ENCODE data around the gene DLG2. TPM values are rescaled to one million over a fixed set of nuclear protein-coding genes. Genes with fewer than 3 reads are reported as not detected.

The DLG2 gene
- total RNA-seq, 1 donor from 2014 or later = 0.17 TPM

DNA sequence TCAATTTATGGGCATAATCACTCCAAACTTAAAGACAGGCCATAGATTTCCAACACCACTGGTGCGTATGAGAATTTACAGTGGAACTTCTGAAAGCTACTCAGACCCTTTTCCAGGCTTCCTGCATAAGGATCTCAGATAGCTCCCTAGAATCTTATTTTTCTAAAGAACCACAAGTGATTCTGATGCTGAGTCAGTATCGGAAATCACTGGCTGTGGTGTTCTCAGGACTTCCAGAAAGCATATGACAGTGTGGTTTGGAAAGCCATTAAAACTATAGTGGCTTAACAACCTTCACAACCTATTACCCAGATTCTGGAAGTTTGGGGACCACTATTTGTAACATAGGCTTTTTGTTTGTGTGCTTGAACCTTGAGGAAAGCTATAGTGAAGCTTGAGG lies 756.0 kb downstream of the DLG2 start:
- DNase-seq (ENCODE audit: low read depth) = no peak
- no peak overlapping the region for H3K4me3 ChIP-seq (ENCODE audit: low read depth, low read length)
- no peak for TF ChIP-seq CTCF (conservative IDR thresholded peaks at IDR 0.05; ENCODE audit: low read depth, low read length)

DNA sequence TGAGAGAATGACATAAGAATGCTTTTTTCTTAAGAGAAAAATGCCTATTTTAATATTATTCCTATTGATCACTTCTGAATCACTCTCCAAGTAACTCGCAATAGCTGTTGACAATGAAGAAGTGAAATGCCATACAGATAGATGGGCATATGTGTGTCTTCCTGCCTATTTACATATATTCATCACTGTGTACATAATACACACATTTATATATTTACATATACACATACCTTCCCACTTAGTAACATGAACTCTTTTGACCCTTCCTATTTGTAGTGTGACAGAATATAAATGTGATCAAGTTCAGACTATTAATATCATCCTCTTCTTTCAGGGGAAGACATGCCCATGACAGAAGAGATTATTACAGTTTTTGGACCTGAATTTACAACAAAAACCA lies 756.7 kb downstream of the DLG2 start:
- H3K4me3 ChIP-seq (ENCODE audit: low read depth, low read length) = no peak overlapping the region
- TF ChIP-seq CTCF (conservative IDR thresholded peaks at IDR 0.05; ENCODE audit: low read depth, low read length) = no peak
- no peak for DNase-seq (ENCODE audit: low read depth)

- no peak for DNase-seq (ENCODE audit: low read depth)
- no peak overlapping the region for H3K4me3 ChIP-seq (ENCODE audit: low read depth, low read length)
- TF ChIP-seq CTCF (conservative IDR thresholded peaks at IDR 0.05; ENCODE audit: low read depth, low read length) = no peak
Measured at GRCh38 chr11:84866922-84867321, 760.2 kb downstream of the DLG2 start.

GRCh38 chr11:84865791-84866535 lies 761.2 kb downstream of the DLG2 start:
- no peak for DNase-seq (ENCODE audit: low read depth)
- TF ChIP-seq CTCF (conservative IDR thresholded peaks at IDR 0.05; ENCODE audit: low read depth, low read length) = no peak
- no peak overlapping the region for H3K4me3 ChIP-seq (ENCODE audit: low read depth, low read length)

- no peak overlapping the region for H3K4me3 ChIP-seq (ENCODE audit: low read depth, low read length)
- DNase-seq (ENCODE audit: low read depth) = no peak
- no peak for TF ChIP-seq CTCF (conservative IDR thresholded peaks at IDR 0.05; ENCODE audit: low read depth, low read length)
Measured at GRCh38 chr11:84865257-84865656, 761.9 kb downstream of the DLG2 start.

- no peak for TF ChIP-seq CTCF (conservative IDR thresholded peaks at IDR 0.05; ENCODE audit: low read depth, low read length)
- no peak for DNase-seq (ENCODE audit: low read depth)
- no peak overlapping the region for H3K4me3 ChIP-seq (ENCODE audit: low read depth, low read length)
Measured at GRCh38 chr11:84857746-84858145, 769.4 kb downstream of the DLG2 start.

Measured in epithelial cell of proximal tubule (primary cell).